ENCODE measurements around the gene IFI6. TPM values are rescaled to one million over a fixed set of nuclear protein-coding genes. Genes with fewer than 3 reads are reported as not detected.
"Not testable (repeated sequence)": the region's sequence is repeated elsewhere in the genome, so short reads cannot be mapped to it uniquely, and the experiment has no call there.

Gene IFI6
- total RNA-seq, 1 donor from 2014 or later = 211 TPM

- no peak for ATAC-seq
- no peak for DNase-seq
- H3K4me1 ChIP-seq = peaks cover 78% of the 10 kb centered on the region
- intact Hi-C loops (cut with DNase I) = no loop called here
- no peak for TF ChIP-seq CTCF (IDR thresholded peaks at IDR 0.05)
- H3K4me3 ChIP-seq = peak overlapping the region; percentile 61
- peak overlapping the region; percentile 90 for H3K27ac ChIP-seq
- no peaks in the 10 kb centered on the region for H3K9me3 ChIP-seq
- H3K27me3 ChIP-seq (ENCODE audit: low read depth) = peaks cover 6% of the 10 kb centered on the region
- H3K36me3 ChIP-seq = no peaks in the 10 kb centered on the region
Observed at GRCh38 chr1:27633298-27633610, 38.7 kb downstream of the IFI6 start.

GRCh38 chr1:27632387-27633297, 39.4 kb downstream of the IFI6 start:
- peak; percentile 3 to 4 for ATAC-seq
- Histone ChIP-seq H3K9me3 (no peaks in the 10 kb centered on the region), H3K4me1 (peaks cover 84% of the 10 kb centered on the region), H3K27me3 (ENCODE audit: low read depth) (peaks cover 6% of the 10 kb centered on the region), H3K27ac (peak overlapping the region; percentile 90), H3K4me3 (peak overlapping the region; percentile 61), H3K36me3 (no peaks in the 10 kb centered on the region)
- no peak for DNase-seq
- no peak for TF ChIP-seq CTCF (IDR thresholded peaks at IDR 0.05)
- intact Hi-C loops (cut with DNase I) = no loop called here

- Histone ChIP-seq H3K36me3 (no peaks in the 10 kb centered on the region), H3K4me3 (peak overlapping the region; percentile 61), H3K9me3 (no peaks in the 10 kb centered on the region), H3K27ac (peak overlapping the region; percentile 90), H3K27me3 (ENCODE audit: low read depth) (peaks cover 6% of the 10 kb centered on the region), H3K4me1 (peaks cover 90% of the 10 kb centered on the region)
- peak; percentile 66 to 72 for ATAC-seq
- no peak for TF ChIP-seq CTCF (IDR thresholded peaks at IDR 0.05)
- intact Hi-C loops (cut with DNase I) = no loop called here
- peak; percentile 78 for DNase-seq
Observed at GRCh38 chr1:27630859-27631491, 41.0 kb downstream of the IFI6 start.

GRCh38 chr1:27628712-27629111, 43.3 kb downstream of the IFI6 start:
- H3K27me3 ChIP-seq (ENCODE audit: low read depth) = peaks cover 1% of the 10 kb centered on the region
- H3K36me3 ChIP-seq = peaks cover 7% of the 10 kb centered on the region
- peaks cover 91% of the 10 kb centered on the region for H3K4me1 ChIP-seq
- peak overlapping the region; percentile 90 for H3K27ac ChIP-seq
- H3K4me3 ChIP-seq = peak overlapping the region; percentile 2
- intact Hi-C loops (cut with DNase I) = no loop called here
- H3K9me3 ChIP-seq = no peaks in the 10 kb centered on the region
- DNase-seq (no peak), ATAC-seq (no peak)
- TF ChIP-seq CTCF (IDR thresholded peaks at IDR 0.05) = no peak

GRCh38 chr1:27627733-27628132, 44.3 kb downstream of the IFI6 start:
- Histone ChIP-seq H3K4me1 (peaks cover 91% of the 10 kb centered on the region), H3K27ac (peak overlapping the region; percentile 24), H3K36me3 (peaks cover 14% of the 10 kb centered on the region)
- intact Hi-C loops (cut with DNase I); H3K9me3 ChIP-seq; H3K27me3 ChIP-seq (ENCODE audit: low read depth); H3K4me3 ChIP-seq; ATAC-seq; DNase-seq: not testable (repeated sequence)

GRCh38 chr1:27627061-27627460, 44.9 kb downstream of the IFI6 start:
- Histone ChIP-seq H3K27ac (peak overlapping the region; percentile 67), H3K9me3 (no peaks in the 10 kb centered on the region), H3K4me1 (peaks cover 88% of the 10 kb centered on the region)

More at GRCh38 chr1:27627061-27627460, 44.9 kb downstream of the IFI6 start:
- H3K27me3 ChIP-seq (ENCODE audit: low read depth) = no peaks in the 10 kb centered on the region
- ATAC-seq = no peak
- no peak overlapping the region for H3K4me3 ChIP-seq
- intact Hi-C loops (cut with DNase I) = no loop called here
- peaks cover 14% of the 10 kb centered on the region for H3K36me3 ChIP-seq
- no peak for DNase-seq
- TF ChIP-seq CTCF (IDR thresholded peaks at IDR 0.05) = no peak
